ELR (cell line): ENCODE measurements around the gene PSMA7.
A peak's percentile ranks its signal among the peaks of the same experiment; 100 is the strongest.
"Not testable (repeated sequence)": the region's sequence is repeated elsewhere in the genome, so short reads cannot be mapped to it uniquely, and the experiment has no call there.

ENCODE experiments used
- DNase-seq: peaks from one replicate; pipeline ENCODE4 v3.0.0-alpha.2; 2015; ENCODE audit warnings: low read depth

Gene PSMA7

DNA sequence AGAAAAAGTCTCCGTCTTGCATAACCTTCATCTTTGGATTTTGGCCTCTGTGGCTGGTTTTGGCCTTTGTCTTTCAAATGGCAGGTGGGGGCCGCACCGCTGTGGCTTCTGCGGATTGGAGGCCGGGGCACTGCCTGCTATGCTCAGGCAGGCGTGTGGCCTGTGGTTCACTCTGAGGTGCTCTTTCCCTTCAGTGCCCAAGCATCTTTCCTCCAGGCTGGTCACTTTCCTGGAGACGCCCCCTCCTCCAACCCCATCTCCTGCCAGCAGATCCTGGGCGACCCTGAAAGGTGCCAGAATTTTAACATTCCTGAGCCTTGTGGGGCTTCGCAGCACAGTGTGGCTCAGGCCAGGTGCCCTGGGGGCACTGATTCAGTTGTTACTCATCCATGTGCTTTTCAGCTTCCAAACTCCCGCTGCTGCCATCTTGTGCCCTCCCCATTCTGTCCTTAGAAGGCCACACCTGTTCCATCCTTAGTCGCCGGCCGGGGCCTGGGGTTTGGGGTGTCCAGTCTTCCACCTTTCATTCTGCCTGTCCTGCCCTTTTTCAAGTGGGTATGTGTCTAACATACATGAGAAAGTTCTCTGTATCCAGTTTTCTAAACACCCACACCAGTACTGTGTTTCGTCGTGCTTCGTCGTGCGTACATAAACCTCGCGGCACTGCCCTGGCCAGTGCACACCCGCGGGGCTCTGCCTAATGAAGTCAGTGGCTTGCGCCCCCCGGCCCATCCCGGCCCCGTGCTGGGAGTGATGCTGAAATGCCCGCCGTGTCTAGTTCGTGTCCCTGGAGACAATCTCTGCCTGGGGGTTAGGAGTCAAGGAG, 12.4 kb upstream of the PSMA7 start:
- peak; percentile 88 for DNase-seq

DNA sequence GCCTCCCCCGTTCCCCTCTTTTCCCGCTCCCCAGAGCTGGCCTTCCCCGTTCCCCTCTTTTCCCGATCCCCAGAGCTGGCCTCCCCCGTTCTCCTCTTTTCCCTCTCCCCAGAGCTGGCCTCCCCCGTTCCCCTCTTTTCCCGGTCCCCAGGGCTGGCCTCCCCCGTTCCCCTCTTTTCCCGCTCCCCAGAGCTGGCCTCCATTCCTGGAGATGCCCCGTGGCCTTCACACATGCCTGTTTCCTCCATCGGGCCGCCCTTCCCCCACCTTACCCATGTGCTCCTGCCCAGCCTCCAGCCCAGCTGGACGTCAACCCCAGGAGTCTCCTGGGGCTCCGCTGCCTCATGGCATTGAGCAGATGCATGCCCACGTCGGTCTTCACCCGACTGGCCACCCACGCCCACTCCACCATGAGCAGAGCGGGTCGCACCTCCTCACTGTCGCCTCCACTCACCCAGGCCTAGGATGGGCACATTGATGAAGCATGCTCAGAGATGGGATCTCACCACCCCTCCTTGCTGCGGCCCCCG, 8.7 kb upstream of the PSMA7 start:
- no peak for DNase-seq

DNA sequence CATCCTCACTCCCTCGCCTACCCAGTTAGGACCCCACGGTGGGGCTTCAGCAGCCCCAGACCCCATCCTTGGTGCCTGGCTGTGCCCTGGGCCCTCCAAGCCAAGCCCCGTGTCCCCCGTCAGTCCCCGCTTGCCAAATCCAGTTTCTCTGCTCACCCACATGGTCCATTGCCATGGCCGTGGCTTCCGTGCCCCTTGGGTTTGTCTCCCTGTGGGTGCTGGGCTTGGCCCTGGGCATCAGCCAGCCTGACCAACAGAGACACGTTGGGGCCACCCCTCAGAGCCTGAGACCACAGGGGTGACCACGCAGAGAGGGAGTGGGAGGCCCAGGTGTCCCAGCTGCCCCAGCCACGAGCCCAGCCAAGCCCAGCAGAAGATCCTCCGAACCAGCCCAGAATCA, 8.0 kb upstream of the PSMA7 start:
- DNase-seq, result no peak

DNA sequence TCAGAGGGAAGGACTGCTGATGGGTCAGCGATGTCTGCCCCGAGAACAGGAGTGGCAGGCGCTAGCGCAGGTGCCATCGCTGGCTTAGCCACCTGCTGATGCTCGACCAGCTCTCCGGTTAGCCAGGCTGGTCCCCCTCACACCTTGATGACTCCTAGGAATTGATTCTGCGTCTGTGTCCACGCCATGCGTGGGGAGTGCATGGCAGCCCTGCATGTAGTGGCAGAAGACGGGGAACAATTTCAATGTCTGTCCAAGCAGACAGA, 7.0 kb upstream of the PSMA7 start:
- DNase-seq, result no peak

DNA sequence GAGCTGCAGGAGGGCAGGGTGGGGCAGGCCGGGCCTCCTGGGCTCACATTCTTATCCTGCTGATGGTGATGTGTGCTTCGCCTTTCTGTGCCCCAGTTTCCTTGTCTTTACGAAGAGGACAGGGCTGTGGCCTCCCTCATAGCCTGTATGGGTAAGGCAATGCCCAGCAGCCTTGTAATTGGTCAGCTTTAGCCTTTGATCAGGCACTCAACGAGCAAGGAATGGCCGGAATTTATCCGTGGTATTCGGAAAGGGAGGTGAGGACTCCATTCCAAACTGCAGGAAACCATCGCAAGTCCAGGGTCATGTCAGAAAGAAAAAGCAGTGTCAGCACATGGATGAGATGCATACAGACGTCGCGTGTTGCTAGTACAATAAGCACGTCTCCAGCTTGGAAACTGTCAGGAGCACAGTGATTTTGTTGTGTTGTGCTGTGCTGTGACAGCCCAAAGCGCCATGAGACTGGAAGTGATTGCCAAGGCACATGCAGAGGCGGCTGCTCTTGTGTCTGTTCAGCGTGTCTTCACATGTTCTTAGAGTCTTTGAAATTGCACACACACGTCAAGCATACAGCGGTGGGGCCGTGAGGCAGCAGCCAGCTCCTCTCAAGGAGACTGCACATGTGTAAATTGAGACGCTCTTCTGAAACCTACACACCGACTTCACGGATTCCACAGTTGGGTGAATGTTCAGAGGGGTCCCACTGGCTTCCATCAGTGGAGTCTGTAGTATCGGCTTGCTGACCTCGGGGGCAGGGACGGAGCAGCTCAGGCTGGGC, 6.5 kb upstream of the PSMA7 start:
- DNase-seq, result no peak

DNA sequence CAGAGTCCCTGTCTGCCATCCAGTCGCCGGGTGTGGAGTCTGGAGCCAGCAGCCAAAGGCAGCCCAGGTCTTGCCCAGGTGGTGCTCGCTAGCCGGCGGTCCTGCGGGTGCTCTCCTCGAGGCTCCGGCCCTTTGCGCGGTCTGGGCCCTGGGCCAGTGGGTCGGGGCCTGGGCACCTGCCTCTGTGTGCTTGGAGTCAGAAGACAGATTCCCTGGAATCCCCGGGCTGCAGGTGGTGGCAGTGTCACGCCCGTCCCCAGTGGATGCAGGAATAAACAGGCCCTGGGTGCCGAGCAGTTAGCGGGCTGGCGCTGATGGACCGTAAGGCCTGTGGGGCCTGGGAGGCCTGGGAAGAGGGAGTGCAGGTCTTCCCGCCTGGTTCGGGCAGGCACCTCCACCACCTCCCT, 5.7 kb upstream of the PSMA7 start:
- no peak for DNase-seq

DNA sequence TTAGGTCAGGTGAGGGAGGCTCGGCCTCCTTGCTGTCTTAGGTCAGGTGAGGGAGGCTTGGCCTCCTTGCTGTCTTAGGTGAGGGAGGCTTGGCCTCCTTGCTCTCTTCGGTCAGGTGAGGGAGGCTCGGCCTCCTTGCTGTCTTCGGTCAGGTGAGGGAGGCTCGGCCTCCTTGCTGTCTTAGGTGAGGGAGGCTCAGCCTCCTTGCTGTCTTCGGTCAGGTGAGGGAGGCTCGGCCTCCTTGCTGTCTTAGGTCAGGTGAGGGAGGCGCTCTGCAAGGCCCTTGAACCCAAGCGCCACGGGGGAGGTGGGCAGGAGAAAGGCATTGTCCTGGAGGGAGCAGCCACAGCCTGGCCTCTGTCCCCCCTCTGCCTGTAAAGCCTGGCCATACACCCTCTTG, 5.2 kb upstream of the PSMA7 start:
- DNase-seq, result not testable (repeated sequence)

DNA sequence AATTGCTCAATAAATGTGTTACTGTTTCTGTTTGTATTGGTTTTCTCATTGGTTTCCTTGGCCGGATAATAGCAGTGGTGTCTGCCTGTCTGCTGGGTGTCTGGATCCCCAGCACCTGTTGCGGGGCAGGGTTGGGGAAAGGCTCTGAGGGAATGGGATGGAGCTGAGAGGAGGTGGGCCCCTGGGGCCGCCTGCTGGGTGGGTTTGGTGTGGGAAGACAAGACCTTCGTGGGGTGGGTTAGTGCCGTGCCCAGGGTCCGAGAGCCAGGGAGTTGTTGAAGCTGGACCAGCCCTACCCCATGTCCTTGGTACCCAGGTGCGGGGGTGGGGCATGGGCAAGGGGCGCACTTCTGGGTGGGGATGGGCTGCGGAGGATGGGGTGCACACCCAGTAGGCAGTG, 4.3 kb upstream of the PSMA7 start:
- DNase-seq, result no peak

DNA sequence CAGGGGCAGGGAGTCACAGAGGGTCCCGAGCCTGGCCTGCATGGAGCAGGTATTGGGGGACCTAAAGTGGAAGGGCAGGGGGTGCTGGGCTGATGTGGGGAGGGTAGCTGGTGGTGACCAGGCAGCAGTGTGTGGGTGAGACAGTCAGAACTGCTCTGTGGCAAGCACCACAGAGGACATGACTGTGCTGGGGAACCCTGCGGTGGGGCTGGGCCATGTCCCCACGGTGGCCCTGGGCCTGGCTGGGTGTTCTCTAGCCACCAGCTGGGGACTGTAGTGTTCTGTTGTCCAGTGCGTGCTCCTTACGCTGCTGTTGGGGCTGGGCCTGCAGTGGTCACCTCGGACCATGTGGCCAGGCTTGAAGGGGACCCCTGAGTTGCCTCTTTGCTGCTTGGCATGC, 3.9 kb upstream of the PSMA7 start:
- DNase-seq, result no peak

DNA sequence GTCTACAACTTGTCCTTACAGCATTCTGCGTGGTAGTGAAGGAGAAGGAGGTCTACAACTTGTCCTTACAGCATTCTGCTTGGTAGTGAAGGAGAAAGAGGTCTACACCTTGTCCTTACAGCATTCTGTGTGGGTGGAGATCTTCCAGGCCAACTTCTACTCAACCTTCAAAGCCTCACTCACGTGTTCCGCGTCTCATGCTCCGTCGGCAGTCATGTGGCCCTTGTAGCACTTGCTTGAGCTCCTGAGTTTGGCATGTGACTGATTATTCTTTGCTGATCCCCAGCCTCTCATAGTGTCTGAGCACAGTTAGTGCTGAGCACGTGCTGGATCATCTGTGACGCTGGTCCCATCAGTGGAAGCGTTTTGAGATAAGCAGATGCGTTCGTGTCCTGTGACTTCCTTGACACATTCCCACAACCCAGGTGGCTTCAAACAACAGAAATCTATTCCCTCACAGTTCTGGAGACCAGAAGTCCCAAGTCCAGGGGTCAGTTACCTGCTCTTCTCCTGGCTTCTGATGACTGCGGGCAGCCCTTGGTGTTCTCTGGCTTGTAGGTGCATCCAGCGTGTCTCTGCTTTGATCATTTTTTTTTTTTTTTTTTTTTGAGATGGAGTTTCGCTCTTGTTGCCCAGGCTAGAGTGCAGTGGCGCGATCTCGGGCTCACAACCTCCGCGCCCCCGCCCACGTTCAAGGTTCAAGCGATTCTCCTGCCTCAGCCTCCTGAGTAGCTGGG, 3.0 kb upstream of the PSMA7 start:
- no peak for DNase-seq

DNA sequence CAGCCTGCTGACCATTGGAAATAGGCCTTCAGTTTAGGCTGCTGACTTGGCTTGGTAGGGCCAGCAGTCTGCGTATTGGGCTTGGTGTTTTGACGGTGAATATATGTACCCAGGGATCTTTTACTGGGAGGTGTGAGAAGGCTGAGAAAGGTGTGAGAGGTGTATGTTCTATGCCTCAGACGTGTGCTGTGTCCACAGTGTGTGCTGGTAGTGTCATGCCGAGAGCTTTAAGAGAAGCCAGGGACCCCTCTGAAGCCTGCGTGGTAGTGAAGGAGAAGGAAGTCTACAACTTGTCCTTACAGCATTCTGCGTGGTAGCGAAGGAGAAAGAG, 2.5 kb upstream of the PSMA7 start:
- no peak for DNase-seq

DNA sequence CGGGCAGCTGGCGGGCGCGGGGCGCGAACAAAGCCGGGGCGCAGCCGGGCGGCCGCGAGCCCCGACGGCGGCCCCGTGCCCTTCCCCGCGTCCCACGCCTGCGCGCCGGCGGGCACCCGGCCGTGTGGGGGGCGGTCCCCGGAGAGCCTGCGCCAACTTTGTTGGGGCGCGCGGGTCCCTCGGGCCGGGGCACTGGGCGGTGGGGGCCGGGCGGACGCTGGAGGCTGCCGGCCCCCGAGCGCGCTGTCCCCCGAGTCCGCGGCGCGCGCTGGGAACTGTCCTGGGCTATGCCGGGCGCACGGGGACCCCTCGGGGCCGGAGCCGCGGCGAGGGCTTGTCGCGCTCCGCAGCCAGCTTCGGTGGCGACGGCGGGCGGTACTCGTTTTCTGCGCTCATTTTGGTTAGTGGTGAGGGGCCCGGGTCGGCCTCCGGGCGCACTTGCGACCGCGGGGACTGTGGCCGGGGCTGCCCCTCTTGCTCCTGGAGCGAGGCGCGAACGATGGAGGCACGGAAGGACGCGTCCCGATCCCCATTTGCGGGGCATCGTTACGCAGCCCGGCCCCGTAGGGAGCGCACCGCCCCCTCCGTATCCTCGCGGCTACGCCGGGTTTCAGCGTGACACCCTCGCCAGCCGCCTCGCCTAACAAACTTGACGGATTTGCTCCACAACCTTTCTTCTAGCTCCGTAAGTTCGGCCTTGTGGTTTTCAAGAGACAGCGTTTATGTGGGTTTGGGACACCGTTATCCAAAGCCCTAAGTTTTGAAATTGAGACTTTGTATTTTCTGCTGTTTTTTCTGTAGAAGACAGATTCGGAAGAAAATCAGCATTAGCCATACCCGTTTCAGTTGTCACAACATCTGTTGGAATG, 997 bp upstream of the PSMA7 start:
- DNase-seq, result peak; percentile 83

DNA sequence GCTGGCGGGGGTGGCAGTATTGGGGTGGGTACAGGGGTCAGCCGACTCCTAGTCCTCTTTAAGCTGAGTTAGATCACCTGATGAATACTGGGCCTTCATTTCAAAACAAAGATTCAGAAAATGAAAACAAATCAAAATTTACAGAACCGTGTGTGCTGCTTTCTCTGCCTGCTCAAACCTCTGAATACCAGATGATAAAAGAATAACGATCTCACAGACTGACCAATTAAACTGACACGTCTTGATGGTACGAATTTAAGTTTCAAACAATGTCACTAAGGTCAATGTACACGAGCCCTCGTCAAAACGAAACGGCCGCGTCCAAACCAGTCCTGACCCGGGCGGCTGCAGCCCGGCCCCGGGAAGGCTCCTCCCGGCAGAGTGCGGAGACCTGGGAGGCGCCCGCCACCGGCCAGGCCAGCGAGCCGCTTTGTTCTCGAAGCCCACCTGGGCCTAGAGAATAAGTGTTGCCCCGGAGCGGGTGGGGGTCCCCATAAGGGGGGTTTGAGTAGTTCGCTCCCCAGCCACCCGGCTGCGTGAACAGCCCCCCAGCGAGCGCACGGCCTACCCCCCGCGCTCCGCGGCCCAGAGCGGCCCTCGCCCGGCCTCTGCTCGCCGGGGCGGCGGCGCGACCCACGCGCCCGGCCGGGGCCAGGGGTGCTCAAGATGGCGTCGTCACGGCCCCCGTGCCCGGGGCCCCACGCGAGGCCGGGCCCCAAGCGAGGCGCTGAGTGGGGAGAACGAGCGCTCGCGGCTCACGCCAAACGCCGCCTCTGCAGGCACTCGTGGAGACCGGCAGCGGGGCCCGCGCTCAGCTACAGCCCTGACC, 728 bp downstream of the PSMA7 start:
- DNase-seq, result peak; percentile 46

DNA sequence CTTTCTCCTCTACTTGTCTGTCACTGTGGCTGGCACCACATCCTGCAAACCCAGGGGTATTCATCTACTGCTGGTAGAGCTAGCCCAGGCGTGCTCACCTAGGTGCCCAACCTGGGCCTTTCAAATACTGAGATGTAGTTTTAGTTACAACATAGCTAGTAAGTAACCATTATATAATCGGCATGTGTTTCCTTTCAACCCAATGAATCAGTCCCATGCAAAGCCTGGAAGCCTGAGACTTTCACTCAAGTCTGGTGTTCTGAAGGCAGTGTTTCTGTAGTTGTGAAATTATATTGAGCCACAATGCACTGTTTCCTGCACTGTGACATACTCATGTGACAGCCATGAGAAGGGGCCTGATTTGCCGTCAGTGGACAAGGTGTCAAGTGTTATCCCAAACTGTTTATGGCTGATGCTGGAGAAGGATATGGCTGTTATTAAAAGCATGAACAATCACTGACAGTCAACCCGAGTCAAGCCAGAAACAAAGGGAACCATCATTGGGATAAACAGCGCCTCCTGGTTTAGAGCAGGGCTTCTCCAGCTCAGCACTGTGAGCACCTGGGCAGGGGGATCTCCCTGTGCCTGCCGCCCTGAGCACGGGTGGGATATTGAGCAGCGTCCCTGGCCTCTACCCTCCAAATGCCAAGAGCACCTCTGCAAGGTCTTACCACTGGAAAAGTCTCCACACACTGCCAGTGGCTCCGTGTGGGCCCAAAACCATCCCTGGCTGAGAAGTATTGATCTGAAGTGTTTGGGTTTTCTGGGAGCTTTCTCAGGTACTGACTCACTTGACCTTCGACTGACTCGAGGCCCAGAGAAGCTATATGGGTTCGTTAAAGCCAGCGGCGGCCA, 1.6 kb downstream of the PSMA7 start:
- peak; percentile 64 for DNase-seq

DNA sequence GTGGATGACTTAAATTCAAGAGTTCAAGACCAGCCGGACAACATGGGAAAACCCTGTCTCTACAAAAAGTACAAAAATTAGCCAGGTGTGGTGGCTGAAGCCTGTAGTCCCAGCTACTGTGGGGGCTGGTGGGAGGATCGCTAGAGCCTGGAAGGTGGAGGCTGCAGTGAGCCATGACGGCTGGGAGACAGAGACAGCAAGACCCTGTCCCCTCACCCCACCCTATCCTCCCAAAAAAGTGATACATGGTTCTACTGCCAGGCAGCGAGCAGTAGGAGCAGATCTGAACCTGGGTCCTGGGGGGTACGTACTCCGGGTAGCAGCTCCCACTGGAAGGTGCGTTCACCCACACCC, 2.2 kb downstream of the PSMA7 start:
- no peak for DNase-seq

DNA sequence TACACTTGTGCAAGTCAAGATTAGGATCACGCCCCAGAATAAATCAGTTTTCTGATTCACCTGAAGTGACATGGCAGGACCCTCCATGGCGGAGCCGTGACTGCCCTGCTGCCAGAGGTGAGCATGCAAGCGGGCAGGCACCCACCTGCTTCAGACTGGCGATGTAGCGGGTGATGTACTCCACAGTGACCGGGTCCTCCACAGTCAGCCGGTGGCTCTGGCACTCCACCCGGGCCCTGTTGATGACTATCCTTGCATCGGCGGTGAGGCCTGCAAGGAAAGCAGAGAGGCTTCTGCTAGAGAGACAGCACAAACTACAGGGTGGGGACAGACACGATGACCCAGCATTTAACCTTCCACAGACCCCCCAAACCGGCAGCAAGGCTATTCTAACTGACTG, 3.6 kb downstream of the PSMA7 start:
- no peak for DNase-seq

DNA sequence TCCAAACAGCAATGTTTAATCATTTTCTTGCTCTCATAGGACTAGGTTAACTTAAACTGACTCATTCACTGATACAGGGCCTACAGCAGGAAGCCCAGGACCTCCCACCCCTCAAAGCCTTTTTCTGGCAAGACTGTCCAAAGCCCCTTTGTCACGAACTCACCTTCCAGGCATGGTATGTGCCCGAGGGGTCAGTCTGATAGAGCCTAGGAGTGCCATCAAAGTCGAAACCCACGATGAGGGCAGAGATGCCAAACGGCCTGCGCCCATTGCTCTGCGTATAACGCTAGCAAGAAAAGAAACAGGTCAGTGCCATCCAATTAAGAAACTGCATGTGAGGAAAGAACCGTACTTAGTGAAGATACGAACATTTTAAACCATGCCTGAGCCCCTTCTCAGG, 4.3 kb downstream of the PSMA7 start:
- DNase-seq, result no peak

DNA sequence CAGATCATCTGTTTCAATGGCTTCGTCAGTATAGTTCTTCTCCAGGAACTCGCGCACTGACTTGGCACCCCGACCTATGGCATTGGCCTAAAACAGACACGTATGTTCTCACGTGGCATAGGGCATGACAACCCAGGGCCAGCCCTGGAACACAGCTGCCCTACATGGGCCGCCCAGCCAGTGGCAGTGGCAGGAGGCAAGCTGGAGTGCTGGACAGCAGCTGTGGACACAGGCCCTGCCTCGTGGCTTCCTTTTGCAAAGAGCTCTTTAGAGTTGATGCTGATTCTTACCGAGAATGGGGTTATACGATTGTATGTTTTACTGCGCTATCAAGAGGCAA, 5.0 kb downstream of the PSMA7 start:
- no peak for DNase-seq

DNA sequence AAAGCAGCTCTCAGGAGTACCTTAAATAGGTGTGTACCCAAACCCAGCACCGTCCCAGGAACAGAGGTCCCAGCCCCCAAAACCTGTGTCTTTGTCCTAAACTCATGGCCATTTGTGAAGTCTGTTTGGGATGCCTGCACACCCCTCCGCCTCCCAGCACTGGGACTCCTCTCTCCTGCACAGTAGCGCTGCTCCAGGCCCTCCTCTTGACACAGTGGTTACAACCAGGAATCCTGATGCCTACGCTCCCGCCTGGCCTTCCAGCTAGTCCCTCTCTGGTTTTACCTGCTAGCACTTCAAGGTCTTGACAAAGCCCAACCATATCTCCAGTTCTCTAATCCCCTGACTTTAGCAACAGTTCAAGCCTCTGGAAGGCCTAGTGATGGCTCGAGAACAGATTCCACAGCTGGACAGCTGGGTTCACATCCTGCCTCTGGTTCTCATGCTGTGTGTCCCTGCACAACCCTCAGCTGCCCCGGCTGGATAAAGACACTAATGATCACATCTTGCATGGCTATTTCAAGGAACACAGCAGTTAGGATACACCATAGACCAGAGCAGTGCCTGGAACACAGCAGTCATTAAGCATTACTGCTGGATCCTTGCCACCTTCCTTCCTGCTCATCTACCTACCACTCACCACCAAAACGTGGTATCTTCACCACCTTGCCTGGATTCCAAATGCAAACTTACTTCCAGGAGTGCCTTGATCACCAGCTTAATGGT, 5.6 kb downstream of the PSMA7 start:
- no peak for DNase-seq

DNA sequence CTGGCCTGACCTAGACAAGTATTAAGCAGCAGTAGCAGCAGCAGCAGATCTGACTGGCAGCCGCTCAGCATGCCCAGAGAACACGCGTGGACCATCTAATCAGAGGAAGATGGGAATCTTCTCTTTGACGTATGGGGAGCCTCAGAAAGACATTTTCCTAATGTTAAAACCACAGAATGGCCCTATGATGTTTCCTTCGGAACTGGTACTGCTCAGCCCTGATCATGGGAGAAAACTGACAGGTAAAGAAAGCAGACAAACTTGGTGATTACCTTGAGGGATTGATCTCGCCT, 6.2 kb downstream of the PSMA7 start:
- DNase-seq, result no peak
